GM18868 (cell line): ENCODE results near the gene OR5D16.
A peak's percentile ranks its signal among the peaks of the same experiment; 100 is the strongest.
"Not testable (repeated sequence)": the region's sequence is repeated elsewhere in the genome, so short reads cannot be mapped to it uniquely, and the experiment has no call there.

Source experiments
- ATAC-seq: cut with Tn5 transposase; IDR thresholded peaks from one replicate; pipeline ENCODE4 v1.9.1; 2021; ENCODE audit warnings: mild to moderate bottlenecking, moderate library complexity; ENCODE audit not compliant: unreplicated experiment

The OR5D16 gene

DNA sequence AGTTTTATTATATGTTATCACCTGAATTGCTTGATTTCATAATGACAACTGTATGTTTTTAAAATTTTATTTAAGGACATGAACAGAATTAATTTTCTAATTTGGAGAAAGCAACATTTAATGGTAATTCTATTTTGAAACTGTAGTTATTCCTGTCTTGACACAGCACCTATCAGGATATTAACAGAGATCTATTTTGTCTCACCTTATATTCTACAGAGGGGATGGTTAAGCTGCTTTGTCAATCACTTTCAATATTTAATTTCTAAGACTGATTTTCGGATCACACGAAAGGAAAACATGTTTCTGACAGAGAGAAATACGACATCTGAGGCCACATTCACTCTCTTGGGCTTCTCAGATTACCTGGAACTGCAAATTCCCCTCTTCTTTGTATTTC, at the start of gene OR5D16:
OR5D16 (plus strand) TSS at position 301 of the 400 bp plus-strand sequence; CDS start at position 301, 0 bp downstream.
- ATAC-seq = no peak

DNA sequence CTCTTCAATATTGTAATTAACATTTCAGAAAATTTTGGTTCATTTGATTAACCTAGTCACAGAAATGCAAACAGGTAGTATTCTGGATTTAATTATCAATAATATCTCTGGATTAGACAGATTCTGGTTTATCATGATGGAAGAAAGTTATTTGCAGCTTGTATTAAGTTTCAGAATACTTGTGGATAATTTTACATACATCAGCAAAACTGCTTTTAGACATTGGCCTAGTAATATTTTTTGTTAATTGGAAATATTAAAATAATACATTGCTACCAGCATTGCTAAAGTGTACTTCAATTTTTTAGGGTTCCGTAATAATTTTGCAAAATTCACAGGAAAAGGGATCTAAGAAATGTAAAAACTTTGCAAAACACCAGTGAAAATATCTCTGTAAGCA, 46.9 kb upstream of the OR5D16 start:
- ATAC-seq = no peak

DNA sequence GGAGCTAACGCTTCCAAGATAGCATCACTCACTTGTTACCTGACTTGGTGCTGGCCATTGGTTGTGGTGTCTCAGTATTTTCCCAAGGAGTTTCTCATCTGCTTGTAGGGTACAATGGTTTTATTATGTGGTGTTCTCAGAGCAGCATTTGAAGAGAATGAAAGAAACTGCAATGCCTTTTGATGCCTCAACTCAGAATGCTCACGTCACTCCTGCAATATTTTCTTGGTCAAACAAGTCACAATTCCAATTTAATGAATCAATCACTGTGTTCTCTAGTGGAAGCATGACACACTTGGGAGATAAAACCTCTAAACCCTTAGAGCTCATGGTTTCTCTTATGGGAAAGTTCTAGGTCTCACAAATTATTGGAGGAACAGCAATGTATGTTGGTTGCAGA, 45.2 kb upstream of the OR5D16 start:
- ATAC-seq = no peak

DNA sequence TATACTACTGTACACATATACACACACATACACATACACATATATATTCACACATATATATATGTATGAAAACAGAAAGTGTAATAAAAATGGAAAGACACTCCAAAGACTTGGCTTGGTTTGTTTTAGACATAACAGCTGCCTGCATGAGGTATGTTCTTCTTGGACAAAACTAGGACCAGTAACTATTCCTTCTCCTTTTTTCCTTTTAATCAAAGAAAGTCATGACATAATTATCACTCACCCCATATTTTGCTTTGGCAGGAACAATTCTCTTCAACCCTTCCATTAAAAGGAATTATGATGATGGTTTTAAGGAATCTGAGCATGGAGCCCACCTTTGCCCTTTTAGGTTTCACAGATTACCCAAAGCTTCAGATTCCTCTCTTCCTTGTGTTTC, 43.3 kb upstream of the OR5D16 start, which contains the start of gene OR5D14:
OR5D14 (plus strand) TSS at position 301 of the 400 bp plus-strand sequence; CDS start at position 301, 0 bp downstream.
- ATAC-seq = no peak

DNA sequence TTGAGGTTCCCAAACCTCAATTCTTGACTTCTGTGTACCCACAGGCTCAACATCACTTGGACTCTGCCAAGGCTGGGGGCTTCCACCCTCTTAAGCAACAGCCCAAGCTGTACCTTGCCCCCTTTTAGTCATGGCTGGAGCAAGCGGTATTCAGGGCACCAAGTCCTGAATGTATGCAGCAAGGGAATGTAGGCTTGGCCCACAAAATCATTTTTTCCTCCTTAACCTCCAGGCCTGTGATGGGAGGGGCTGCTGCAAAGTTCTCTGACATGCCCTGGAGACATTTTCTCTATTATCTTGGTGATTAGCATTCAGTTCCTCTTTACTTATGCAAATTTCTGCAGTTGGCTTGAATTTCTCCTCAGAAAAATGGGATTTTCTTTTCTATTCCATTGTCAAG, 32.3 kb upstream of the OR5D16 start:
- no peak for ATAC-seq

DNA sequence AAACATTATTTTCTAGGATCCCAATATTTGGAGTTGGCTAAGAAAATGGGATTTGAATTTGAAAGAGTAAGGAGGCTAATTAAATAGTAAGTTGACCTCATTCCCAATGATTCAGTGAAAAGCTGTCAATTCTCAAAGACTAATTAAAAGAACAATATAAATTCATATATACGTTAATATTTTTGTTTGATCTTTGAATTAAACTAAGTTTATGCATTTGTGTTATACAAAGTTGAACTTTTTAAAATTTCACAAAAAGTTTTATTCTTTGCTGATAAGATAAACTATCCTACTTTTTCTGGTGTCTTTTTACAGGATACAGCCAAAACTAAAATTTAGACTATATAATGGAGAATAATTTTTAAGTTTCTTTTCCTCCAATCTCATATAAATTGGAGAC, 27.5 kb upstream of the OR5D16 start, which contains the start of gene OR5L1:
OR5L1 (plus strand) TSS at position 301 of the 400 bp plus-strand sequence. CDS start 100 bp downstream, outside the sequence.
- no peak for ATAC-seq

DNA sequence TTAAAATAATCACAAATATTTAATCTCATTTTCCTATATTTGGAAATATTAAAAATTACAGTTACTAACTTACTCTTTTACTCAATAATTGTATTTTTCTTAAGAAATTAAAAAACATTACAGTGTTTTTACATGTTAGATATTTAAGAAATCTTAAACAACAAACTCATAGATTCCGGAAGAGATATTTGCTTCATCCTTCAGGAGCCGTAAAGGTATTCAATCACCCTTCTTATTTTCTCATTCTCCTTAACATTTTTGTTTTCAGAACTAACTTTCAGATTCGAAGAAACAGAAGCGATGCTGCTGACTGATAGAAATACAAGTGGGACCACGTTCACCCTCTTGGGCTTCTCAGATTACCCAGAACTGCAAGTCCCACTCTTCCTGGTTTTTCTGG, 19.2 kb upstream of the OR5D16 start, which contains the start of gene OR5D18:
OR5D18 (plus strand) TSS at position 301 of the 400 bp plus-strand sequence; CDS start at position 301, 0 bp downstream.
- no peak for ATAC-seq

DNA sequence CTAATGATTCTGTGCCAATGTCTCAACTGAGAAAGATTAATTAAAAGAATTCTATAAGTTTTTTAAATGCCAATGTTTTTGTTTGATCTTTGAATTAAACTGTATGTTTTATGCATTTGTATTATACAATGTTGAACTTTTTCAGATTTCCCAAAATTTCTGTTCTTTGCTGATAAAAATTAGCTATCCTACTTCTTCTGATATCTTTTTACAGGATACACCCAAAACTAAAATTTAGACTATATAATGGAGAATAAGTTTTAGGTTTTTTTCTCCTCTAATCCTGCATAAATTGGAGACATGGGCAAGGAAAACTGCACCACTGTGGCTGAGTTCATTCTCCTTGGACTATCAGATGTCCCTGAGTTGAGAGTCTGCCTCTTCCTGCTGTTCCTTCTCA, 11.6 kb upstream of the OR5D16 start, which contains the start of gene OR5L2:
OR5L2 (plus strand) TSS at position 301 of the 400 bp plus-strand sequence; CDS start at position 301, 0 bp downstream.
- no peak for ATAC-seq

DNA sequence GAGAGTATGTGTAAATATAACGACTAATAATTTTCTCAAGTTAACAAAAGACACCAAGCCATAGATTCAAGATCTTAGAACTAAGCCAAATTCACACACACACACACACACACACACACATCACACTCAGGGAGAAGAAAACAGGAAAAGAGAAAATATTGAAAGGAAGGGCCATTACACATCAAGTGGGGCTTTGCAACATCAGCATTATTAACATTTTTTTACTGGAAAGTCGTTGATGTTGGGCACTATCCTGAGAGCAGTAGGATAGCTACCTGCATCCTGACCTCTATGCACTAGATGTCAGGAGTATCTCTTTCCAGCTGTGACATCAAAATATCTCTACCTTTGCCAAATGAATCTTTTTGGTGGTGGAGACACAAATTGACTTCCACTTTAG, 8.9 kb downstream of the OR5D16 start:
- ATAC-seq = no peak

DNA sequence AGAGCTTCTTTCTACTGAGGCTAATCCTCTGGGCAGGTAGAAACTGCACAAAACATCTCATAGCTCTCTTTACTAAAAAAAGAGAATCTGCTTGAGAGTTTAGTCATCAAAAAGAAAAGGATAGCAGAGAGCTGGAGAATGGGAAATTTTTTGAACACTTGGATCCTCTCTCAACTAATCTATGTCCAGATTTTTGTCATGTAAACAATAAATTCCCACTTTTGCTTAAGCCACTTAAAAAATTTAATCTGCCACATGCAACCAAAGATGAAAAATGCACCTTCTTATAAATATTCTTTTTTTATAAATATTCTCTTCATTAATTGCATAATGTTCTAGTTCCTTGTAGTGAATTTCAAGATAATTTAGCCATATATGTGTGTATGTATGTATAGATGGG, 10.5 kb downstream of the OR5D16 start:
- ATAC-seq = no peak

DNA sequence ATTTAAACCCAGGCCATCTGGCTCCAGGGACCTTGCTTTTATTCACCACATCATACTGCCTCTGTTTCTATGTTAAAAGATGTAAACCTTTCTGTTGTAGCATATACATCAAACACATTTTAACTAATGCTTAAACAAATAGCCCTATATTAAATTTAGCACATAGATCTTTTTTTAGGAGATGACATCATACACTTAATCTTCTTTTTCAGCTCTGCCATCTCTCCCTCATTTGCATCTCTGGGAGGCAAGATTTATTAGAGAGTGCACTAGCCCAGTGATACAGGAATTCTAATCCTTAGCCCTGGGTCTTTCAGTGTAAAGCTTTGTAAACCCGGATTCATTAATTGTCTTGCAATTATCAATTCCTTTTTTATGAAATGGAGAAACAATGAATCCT, 13.6 kb downstream of the OR5D16 start:
- ATAC-seq = no peak

DNA sequence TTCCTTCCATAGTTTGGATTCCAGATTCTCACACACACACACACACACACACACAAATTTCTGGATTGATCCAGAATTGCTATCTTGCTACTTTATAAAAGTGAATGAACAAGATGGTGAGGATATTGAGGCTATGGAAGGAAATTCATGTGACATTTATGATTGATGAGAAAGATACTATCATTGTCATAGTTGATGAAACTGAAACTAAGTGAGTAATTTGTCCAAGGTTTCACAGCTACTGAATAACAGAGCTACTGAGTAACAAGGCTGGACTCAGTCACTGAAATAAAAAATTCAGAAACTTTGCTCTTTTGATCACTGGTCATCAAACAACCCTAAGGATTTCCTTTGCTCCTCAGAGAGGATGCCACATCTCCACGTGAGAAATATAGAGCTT, 16.2 kb downstream of the OR5D16 start:
- ATAC-seq = peak; percentile 78

DNA sequence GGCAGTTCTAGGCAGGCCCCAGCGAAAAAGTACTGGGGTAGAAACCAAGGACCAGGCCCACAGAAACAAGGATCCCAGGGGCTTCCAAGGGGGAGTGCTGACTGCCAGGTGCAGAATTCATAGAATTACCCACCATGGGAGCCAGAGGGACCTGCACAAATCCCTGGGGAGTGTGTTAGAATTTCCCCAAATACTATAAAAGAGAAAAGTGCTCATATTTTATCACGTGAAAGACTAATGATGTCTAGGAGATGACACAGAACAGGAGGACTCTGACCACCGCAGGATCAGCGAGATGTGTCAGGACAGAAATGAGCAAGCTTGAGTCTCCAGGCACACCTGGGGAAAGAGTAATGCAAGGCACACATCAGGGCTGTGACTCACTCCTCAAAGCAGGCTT, 28.8 kb downstream of the OR5D16 start:
- ATAC-seq = not testable (repeated sequence)

DNA sequence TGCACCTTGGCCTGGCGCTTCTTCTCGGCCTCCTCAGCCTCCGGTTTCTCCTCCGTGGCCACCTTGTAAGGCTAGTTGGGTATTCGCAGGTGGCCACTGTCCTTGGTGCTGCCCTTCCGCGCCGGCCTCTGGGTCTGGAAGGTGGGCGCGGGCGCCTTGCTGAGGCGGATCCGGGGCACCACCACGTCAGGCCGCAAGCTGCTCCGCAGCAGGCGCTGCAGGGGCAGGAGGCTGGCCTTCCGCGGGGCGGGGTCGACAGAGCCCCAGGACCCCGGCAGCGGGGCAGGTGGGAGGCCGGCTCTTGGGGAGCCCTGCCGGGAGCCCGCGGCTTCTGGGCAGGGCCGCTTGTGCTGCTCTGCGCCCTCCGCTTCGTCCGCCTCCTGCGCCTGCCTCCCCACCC, 34.2 kb downstream of the OR5D16 start:
- ATAC-seq = not testable (repeated sequence)

DNA sequence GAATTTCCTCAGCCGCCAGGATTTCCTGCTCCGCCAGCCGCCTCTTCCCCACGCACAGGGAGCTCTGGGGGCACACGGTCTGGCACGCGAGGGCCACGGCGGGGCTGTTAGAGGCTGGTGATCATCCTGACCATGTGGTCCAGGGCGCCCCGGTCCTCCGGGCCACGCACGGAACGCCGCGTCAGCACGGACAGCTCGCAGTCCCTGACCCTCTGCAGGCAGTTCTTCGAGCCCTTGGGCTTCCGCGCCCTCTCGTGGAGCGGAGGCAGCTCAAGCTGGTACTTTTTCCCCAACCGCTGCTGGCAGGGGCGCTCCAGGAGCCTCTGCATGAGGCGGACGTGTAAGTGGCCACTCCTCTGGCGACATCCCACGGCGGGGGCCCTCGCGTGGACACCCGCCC, 34.6 kb downstream of the OR5D16 start:
- ATAC-seq = not testable (repeated sequence)

DNA sequence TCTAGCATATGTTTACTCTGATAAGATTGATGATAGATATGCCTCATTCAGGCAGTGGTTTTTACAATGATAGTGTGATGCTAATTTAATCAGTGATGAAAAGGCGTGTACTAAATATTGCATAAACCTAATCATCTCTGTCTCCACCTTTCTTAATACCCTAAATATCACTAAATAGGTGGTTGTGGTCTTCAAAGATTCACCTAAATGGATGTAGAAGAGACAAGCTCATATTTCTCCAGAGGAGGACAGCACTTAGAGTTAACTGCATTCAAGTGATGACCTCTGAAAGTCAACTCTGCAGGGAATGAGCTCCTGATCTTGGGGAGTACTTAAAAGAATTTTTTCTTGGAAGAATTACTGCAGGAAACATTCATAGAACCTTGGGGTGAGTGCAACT, 44.4 kb downstream of the OR5D16 start, which contains the start of gene TRIM51:
TRIM51 (plus strand) TSS at position 301 of the 400 bp plus-strand sequence. CDS start 2,132 bp downstream, outside the sequence.
- ATAC-seq = not testable (repeated sequence)

DNA sequence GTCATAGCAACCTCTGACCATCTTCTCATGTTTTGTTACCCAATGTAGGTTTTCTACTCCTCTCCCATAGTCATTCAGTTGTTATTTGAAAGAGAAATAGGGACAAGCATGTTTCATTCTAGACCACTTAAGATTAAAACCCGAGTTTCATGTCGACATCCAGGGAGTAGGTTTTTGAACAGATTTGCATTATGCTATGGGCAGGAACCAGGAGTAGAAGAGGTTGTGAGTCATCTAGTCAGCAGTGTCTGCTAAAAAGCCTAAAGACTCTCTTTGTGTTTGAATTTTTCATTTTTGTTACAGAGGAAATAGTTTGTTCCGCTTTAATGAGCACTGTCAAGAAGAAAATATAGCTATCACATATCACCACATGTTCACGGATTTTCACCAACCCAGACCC, 46.4 kb downstream of the OR5D16 start:
- not testable (repeated sequence) for ATAC-seq

DNA sequence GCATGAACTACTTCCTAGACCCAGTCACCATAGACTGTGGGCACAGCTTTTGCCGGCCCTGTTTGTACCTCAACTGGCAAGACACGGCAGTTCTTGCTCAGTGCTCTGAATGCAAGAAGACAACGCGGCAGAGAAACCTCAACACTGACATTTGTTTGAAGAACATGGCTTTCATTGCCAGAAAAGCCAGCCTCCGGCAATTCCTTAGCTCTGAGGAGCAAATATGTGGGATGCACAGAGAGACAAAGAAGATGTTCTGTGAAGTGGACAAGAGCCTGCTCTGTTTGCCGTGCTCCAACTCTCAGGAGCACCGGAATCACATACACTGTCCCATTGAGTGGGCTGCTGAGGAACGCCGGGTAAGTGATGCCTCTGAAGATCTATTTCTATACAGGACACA, 46.9 kb downstream of the OR5D16 start:
- not testable (repeated sequence) for ATAC-seq
